ENCODE measurements around the gene FAHD1.

DNA sequence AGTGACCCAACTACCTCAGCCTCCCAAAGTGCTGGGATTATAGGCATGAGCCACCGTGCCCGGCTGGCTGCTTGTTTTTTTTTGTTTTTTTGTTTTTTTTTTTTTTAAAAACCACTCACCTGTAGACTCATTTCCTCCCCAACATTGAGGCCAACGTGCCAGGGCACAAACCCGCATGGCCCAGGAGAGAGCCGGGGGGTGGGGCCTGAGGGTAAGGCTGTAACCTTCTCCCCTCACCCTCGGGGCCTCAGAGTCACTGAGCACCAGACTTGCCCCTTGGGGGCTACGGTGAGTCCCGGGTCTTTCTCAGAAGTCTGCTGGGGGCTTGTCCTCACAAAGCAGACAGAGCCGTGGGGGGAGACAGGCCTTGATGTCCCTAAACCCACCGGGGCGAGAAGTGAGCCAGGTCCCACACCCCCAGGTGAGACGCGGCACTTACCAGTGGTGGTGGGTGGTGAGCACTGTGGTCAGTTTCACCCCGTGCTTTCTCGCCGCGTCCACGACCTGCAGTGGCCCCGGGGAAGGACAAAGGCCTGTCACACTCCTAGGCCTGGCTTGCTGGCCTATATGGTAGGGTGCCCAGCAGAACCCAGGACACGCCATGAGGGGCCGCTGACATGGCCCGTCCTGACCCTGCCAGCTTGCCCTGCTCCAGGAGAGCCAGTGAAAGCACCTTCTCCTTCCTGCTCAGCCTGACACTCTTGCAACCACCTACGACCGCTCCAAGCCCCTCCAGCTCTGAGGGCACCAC is 5.0 kb upstream of the FAHD1 start:
- TF ChIP-seq, protein P1, sequence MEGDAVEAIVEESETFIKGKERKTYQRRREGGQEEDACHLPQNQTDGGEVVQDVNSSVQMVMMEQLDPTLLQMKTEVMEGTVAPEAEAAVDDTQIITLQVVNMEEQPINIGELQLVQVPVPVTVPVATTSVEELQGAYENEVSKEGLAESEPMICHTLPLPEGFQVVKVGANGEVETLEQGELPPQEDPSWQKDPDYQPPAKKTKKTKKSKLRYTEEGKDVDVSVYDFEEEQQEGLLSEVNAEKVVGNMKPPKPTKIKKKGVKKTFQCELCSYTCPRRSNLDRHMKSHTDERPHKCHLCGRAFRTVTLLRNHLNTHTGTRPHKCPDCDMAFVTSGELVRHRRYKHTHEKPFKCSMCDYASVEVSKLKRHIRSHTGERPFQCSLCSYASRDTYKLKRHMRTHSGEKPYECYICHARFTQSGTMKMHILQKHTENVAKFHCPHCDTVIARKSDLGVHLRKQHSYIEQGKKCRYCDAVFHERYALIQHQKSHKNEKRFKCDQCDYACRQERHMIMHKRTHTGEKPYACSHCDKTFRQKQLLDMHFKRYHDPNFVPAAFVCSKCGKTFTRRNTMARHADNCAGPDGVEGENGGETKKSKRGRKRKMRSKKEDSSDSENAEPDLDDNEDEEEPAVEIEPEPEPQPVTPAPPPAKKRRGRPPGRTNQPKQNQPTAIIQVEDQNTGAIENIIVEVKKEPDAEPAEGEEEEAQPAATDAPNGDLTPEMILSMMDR (IDR thresholded peaks at IDR 0.05), result no peak
- TF ChIP-seq EP300 (IDR thresholded peaks at IDR 0.05) (no peak), POLR2A (IDR thresholded peaks at IDR 0.05) (no peak)
